NK-92 treated with Interleukin-12 subunit alpha and Interleukin-12 subunit beta, amount 100 ng/mL, for 24 hours (cell line): ENCODE data around the gene UBR3.
"Not testable (repeated sequence)": the region's sequence is repeated elsewhere in the genome, so short reads cannot be mapped to it uniquely, and the experiment has no call there.

Experiments
- DNase-seq: peaks from one replicate; lab custom pipeline; 2025; lab: John Stamatoyannopoulos, UW

Gene UBR3

GRCh38 chr2:170106102-170106840 lies 279.0 kb downstream of the UBR3 start:
- no peak for DNase-seq

GRCh38 chr2:170113168-170113894 lies 286.1 kb downstream of the UBR3 start:
- DNase-seq, result no peak

- no peak for DNase-seq
Measured at GRCh38 chr2:170115501-170116229, 288.4 kb downstream of the UBR3 start.

GRCh38 chr2:170118641-170119040 lies 291.4 kb downstream of the UBR3 start:
- DNase-seq, result no peak

- DNase-seq, result not testable (repeated sequence)
Measured at GRCh38 chr2:170119326-170119725, 292.1 kb downstream of the UBR3 start.

- DNase-seq, result no peak
Measured at GRCh38 chr2:170121689-170122088, 294.4 kb downstream of the UBR3 start.

- no peak for DNase-seq
Measured at GRCh38 chr2:170122883-170123547, 295.8 kb downstream of the UBR3 start.

- no peak for DNase-seq
Measured at GRCh38 chr2:170123593-170123992, 296.3 kb downstream of the UBR3 start.

- DNase-seq, result not testable (repeated sequence)
Measured at GRCh38 chr2:170126138-170126728, 299.0 kb downstream of the UBR3 start.
